GM19238 (cell line): ENCODE measurements around the gene THUMPD2.
A peak's percentile ranks its signal among the peaks of the same experiment; 100 is the strongest.
"Not testable (repeated sequence)": the region's sequence is repeated elsewhere in the genome, so short reads cannot be mapped to it uniquely, and the experiment has no call there.

ENCODE experiments used
- DNase-seq: peaks from one replicate; pipeline ENCODE4 v3.0.0; 2011; ENCODE audit warnings: low spot score; ENCODE audit not compliant: insufficient read length

Gene THUMPD2

DNA sequence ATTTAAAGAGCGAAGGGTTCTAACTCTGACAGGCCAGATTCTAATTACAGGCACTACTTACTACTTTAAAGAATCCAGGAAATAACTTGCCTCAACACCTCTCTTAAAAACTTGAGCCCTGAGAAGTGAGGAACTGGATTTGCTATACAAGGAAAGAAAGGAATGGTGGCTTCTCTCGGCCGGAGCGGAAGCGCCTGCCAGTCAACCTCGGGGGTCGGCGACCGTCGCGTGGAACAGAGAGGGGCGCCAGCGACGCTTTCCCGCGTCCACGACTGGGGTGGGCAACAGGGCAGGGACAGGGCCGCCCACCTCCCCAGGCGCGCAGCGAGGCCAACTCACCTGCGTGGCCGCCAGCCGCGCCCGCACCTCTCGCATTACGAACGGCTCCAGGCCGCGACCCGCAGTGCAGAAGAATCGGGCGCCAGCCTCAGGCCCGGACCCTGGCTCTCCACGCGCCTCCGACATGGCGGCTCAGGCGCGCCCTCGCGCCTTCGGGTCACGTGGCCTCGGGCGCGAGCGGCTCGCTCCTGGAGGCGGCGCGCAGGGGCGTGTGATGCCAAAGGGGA is at the start of gene THUMPD2:
THUMPD2 (minus strand) TSS at position 484 of the 566 bp plus-strand sequence; CDS start at position 465, 19 bp downstream.
- DNase-seq = peak; percentile 63

DNA sequence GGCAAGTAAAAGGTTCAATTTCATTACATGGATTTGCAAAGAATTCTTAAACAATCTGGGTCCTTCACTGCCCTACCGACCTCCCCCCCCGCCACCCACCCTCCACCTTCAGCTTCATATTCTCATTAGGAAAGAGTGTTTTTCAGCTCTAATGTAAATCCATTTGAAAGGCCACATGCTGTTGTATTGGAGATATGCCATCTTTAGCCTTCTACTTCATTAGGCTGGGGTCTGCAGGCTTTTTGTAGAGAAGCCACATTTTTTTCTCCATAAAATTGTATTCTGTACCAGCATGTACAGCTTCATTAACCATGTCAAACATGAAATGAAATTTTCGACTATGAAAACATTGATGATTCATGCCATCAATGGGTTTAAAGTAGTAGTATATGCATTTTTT is 42.8 kb upstream of the THUMPD2 start:
- DNase-seq = no peak

DNA sequence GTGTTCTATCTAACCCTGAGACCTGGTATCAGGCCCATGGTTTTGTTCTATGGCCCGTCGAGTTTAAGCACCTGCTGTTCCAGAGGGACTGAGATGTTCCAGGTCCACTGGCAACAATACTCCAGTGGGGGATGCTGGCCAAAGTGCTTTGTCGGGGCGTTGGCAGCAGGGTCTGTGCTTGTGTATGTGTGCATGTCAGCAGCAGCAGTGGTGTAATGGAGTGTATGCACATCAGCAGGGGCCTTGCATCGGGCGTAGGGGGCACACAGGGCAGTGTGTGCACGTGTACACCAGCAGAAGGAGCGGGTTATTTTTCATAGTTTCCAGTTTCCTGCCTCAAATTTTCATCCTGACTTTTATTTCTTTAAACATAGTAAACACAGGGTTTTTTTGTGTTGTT is 37.8 kb upstream of the THUMPD2 start:
- DNase-seq = no peak

GRCh38 chr2:39816428-39816827 is 37.4 kb upstream of the THUMPD2 start:
- DNase-seq = no peak

- DNase-seq = no peak
Observed at GRCh38 chr2:39805936-39806608, 27.0 kb upstream of the THUMPD2 start.

DNA sequence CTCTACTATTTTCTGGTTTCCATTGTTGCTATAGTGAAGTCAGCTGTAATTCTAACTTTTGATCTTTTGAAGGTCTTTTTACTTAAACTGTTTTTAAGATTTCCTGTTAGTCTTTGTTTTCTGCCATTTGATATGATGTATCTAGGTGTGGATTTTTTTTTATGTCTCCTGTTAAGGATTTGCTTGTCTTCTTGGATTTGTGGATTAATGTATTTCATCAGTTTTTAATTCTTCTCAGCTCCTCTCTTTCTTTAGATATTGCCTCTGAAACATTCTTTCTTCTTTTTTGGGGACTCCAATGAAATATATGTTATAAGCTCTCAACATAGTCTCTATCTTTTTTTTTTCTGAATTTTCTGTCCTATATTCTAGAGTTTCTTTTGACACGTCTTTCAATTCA is 24.8 kb upstream of the THUMPD2 start:
- DNase-seq = no peak

DNA sequence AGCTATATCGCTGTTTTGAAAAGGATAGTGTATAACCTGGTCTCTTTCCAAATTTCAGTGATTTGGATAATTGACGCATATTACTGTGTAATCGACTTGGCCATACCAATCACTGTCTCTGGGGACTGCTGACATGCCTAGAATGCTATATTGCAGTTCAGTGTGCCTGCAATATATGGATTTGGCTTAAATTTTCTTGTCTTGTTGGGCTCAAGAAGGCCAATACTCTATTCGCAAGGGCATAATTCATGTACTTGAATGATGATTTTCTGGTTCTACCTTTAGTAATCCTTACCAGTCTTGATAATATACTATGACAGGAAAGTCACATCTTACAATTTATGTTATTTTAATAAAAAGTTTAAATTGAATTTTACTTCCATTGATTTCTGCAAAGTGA is 21.7 kb upstream of the THUMPD2 start:
- DNase-seq = no peak

DNA sequence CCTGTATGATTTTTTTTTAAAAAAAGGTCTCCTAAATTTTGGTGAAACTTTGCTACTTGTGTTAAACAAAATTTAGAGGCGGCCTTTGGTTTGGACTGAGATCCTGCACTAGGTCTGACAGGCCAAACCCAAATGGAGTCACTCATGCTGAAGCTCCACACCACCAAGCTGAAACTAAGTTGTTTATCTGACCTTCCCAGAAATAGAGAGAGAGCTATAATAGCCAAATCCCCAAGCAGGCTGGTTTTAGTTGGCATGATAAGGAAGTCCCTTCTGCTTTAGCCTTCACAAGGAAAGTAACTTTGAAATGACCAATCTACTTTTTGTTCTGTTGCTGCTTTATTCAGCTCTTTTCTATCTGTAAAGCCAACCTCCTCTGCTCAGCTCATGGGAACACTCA is 17.1 kb upstream of the THUMPD2 start:
- no peak for DNase-seq

DNA sequence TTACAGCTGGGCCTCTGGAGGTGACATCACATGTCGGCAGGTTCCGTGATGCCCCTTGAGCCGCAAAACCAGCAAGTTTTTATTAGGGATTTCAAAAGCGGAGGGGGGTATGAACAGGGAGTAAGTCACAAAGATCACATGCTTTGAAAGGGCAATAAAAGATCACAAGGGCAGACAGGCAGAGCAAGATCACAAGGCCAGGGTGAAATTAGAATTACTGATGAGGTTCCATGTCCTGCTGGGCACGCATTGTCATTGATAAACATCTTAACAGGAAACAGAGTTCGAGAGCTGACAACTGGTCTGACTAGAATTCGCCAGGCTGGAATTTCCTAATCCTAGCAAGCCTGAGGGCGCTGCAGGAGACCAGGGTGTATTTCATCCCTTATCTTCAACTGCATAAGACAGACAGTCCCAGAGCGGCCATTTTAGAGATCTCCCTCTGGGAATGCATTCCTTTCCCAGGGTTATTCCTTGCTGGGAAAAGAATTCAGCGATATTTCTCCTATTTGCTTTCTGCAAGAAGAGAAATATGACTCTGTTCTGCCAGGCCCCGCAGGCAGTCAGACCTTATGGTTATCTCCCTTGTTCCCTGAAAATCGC is 11.3 kb upstream of the THUMPD2 start:
- not testable (repeated sequence) for DNase-seq

- no peak for DNase-seq
Observed at GRCh38 chr2:39787950-39788349, 8.9 kb upstream of the THUMPD2 start.

- DNase-seq = no peak
Observed at GRCh38 chr2:39786761-39787522, 7.9 kb upstream of the THUMPD2 start.

GRCh38 chr2:39782591-39782990 is 3.5 kb upstream of the THUMPD2 start:
- no peak for DNase-seq

DNA sequence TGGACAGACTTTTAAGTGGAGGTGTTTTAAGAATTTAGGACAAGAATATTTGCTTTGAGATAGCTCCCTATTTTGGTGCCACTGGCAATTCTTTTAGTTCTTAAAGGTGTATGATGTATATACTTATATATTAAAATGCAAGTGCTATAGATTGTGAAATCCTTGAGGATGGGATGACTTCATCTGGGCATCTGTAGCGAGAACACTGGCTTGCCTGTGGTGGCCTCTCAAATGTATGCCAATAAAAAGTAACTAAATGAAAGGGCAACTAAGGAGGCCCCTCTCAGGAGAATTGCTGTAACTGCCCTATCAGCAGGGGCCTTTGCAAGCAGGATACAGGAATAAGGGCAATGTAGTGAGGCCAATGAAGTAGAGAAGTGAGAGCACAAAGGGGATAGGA is 2.6 kb upstream of the THUMPD2 start:
- no peak for DNase-seq

GRCh38 chr2:39780825-39781600 is 2.0 kb upstream of the THUMPD2 start:
- no peak for DNase-seq

DNA sequence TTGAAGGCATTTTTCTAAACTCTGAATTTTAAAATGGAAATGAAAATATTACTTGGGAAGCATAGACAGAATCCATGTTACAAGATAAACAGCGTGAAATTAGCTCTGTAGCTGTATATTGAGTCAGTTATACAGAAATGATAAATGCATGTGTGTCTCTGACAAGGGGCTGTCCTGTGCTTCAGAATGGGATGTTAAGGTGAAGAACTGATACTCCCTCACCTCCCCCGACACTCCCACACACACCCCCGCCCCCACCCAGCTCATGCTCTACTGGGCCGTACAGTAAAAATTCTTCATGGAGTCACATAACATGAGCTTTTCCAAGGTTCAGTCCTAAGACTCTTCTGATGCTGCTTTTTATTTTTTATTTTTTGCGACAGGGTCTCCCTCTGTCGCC is 869 bp upstream of the THUMPD2 start:
- DNase-seq = no peak

DNA sequence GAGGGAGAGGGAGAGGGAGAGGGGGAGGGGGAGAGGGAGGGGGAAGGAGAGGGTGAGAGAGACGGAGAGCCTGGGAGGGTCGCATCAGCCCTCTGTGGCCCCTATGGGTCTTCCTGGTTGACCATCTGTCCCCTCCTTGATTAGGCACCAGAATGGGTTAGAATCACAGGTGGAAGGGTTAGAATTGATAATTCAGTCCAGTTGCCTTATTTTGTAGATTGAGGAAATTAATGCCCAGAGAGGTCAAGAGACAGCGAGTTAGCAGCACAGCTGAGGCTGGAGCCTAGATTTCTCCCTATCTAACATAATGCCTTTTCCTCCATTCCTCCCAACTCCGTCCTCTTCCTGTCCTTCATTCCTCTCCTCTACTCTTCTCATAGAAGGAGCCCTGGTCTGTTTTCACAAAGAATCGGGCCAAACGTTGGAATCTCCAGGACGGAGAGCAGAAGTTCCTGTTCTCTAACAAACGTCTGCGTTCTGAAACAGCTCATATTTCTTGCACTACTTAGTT is 338 bp upstream of the THUMPD2 start:
- no peak for DNase-seq

- no peak for DNase-seq
Observed at GRCh38 chr2:39778233-39778632, 825 bp downstream of the THUMPD2 start.

- DNase-seq = no peak
Observed at GRCh38 chr2:39772812-39773152, 6.3 kb downstream of the THUMPD2 start.

DNA sequence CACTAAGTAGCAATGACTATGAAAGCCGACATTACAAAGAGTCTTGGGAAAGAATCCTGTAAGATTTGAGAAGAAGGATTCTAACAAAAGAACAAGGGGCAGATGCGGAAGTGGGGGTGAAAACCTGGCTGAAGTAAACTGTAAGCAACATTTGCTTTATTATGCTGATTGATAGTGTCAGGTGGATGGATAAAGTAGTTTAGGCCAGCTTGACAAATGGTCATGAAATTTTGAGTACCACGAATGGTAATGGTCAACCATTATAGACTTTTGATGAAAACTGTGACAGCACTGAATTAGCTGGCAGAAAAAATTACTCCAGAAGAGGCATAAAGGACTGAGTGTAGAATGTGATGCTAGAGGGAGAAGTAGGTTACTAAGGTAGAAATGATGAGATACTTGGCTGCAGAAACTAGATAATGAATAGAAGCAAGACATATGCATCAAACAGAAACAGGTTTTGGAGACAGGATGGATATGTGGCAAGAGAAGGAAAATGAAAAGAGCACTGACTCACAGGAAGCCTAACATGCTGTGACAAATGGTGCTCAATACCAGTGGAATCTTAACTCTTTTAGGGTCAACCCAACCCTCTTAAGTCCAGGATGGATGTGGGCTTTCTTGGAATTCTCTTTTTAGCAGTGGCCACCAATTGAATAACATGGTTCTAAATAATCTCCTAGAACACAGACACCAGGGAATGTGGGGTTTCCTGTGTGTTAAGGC is 6.8 kb downstream of the THUMPD2 start:
- DNase-seq = no peak

- no peak for DNase-seq
Observed at GRCh38 chr2:39762448-39762847, 16.6 kb downstream of the THUMPD2 start.

DNA sequence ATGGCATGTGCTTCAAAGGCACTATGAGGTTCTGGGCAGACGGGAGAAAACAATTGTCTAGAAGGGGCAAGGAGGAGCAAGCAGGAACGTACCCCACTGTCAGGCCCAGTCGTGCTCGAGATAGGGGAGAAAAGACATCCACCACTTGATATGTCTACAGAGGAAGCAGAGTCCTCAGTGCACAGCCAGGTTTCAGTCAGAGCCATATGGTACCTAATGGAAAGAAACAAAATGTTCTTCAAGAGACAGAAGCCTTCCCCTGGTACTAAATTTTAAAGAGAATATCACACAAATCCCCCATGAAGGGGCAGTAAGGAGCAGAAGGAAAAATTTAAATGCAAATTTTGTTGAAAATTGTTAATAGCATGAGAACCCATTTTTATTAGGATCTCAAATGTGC is 21.9 kb downstream of the THUMPD2 start:
- no peak for DNase-seq
